ENCODE data around the gene SERPINE2. TPM values are rescaled to one million over a fixed set of nuclear protein-coding genes. Genes with fewer than 3 reads are reported as not detected.
A peak's percentile ranks its signal among the peaks of the same experiment; 100 is the strongest.

SERPINE2 gene
- polyA plus RNA-seq, 3 donors = not detected

GRCh38 chr2:224040753-224041152 is 1.7 kb upstream of the SERPINE2 start:
- H3K9me3 Mint-ChIP-seq = peaks cover 0 to 10% (median 6%) of the 10 kb centered on the region in 7 donors
- Histone ChIP-seq H4K20me1 (ENCODE audit: insufficient read depth, low read length) (no peaks in the 10 kb centered on the region), H3K4me1 (ENCODE audit: control insufficient read depth in 1 of 2, insufficient read depth in 2 of 2, low read length in 2 of 2) (peaks cover 12 to 19% of the 10 kb centered on the region in 2 donors), H2AFZ (ENCODE audit: insufficient read depth, low read depth, low read length, poor library complexity, severe bottlenecking) (no peak overlapping the region), H3K9ac (ENCODE audit: insufficient read depth, low read length, poor library complexity, severe bottlenecking) (no peak overlapping the region), H3K27me3 (ENCODE audit: control insufficient read depth in 2 of 2, insufficient read depth in 2 of 2, low read length in 2 of 2) (peaks cover 49 to 65% of the 10 kb centered on the region in 2 donors), H3K4me3 (replicated peaks in 1 of 3; ENCODE audit: low read depth in 2 of 3, low read length in 3 of 3) (no peak overlapping the region), H3K9me3 (replicated peaks in 1 of 2; ENCODE audit: control insufficient read depth in 1 of 2, insufficient read depth in 1 of 2, low read length in 2 of 2) (peaks cover 0 to 9% of the 10 kb centered on the region in 2 donors), H3K27ac (ENCODE audit: low read depth in 1 of 2, low read length in 2 of 2) (no peak overlapping the region), H3K79me2 (ENCODE audit: insufficient read depth, low read length) (no peaks in the 10 kb centered on the region), H3K36me3 (replicated peaks in 1 of 2; ENCODE audit: control insufficient read depth in 1 of 2, insufficient read depth in 2 of 2, low read length in 2 of 2) (no peaks in the 10 kb centered on the region), H3K4me2 (replicated peaks; ENCODE audit: extremely low read depth, low read length, poor library complexity, severe bottlenecking) (no peak overlapping the region)
- peak overlapping the region in 1 of 2 donors; percentile 66 for H3K4me3 Mint-ChIP-seq
- intact Hi-C loops (cut with micrococcal nuclease) = no loop called here
- TF ChIP-seq, protein P1, sequence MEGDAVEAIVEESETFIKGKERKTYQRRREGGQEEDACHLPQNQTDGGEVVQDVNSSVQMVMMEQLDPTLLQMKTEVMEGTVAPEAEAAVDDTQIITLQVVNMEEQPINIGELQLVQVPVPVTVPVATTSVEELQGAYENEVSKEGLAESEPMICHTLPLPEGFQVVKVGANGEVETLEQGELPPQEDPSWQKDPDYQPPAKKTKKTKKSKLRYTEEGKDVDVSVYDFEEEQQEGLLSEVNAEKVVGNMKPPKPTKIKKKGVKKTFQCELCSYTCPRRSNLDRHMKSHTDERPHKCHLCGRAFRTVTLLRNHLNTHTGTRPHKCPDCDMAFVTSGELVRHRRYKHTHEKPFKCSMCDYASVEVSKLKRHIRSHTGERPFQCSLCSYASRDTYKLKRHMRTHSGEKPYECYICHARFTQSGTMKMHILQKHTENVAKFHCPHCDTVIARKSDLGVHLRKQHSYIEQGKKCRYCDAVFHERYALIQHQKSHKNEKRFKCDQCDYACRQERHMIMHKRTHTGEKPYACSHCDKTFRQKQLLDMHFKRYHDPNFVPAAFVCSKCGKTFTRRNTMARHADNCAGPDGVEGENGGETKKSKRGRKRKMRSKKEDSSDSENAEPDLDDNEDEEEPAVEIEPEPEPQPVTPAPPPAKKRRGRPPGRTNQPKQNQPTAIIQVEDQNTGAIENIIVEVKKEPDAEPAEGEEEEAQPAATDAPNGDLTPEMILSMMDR (IDR thresholded peaks at IDR 0.05) = no peak
- peaks cover 20% of the 10 kb centered on the region for H3K4me1 Mint-ChIP-seq
- H3K27me3 Mint-ChIP-seq (ENCODE audit: low read depth in 3 of 3) = peaks cover 64 to 73% (median 69%) of the 10 kb centered on the region in 3 donors
- peaks cover 0 to 7% of the 10 kb centered on the region in 2 donors for H3K36me3 Mint-ChIP-seq
- no peak overlapping the region for H3K27ac Mint-ChIP-seq
- DNase-seq = no peak
- WGBS (ENCODE audit: insufficient coverage) = 78% methylated on average over 1 of the region's 3 CpGs

- Mint-ChIP-seq H3K27ac (no peak overlapping the region), H3K9me3 (peaks cover 0 to 10% (median 6%) of the 10 kb centered on the region in 7 donors), H3K4me1 (peaks cover 20% of the 10 kb centered on the region), H3K4me3 (peak overlapping the region; percentile 70 to 87), H3K27me3 (ENCODE audit: low read depth in 3 of 3) (peaks cover 65 to 75% (median 69%) of the 10 kb centered on the region in 3 donors), H3K36me3 (peaks cover 0 to 7% of the 10 kb centered on the region in 2 donors)
- Histone ChIP-seq H4K20me1 (ENCODE audit: insufficient read depth, low read length) (no peaks in the 10 kb centered on the region), H3K27me3 (ENCODE audit: control insufficient read depth in 2 of 2, insufficient read depth in 2 of 2, low read length in 2 of 2) (peaks cover 49 to 65% of the 10 kb centered on the region in 2 donors), H3K9me3 (replicated peaks in 1 of 2; ENCODE audit: control insufficient read depth in 1 of 2, insufficient read depth in 1 of 2, low read length in 2 of 2) (peaks cover 0 to 9% of the 10 kb centered on the region in 2 donors), H3K4me2 (replicated peaks; ENCODE audit: extremely low read depth, low read length, poor library complexity, severe bottlenecking) (peak overlapping the region; percentile 89), H3K27ac (ENCODE audit: low read depth in 1 of 2, low read length in 2 of 2) (no peak overlapping the region), H3K4me1 (ENCODE audit: control insufficient read depth in 1 of 2, insufficient read depth in 2 of 2, low read length in 2 of 2) (peaks cover 12 to 19% of the 10 kb centered on the region in 2 donors), H3K4me3 (replicated peaks in 1 of 3; ENCODE audit: low read depth in 2 of 3, low read length in 3 of 3) (peak overlapping the region in 1 of 3 experiments; percentile 71), H3K9ac (ENCODE audit: insufficient read depth, low read length, poor library complexity, severe bottlenecking) (no peak overlapping the region), H3K36me3 (replicated peaks in 1 of 2; ENCODE audit: control insufficient read depth in 1 of 2, insufficient read depth in 2 of 2, low read length in 2 of 2) (no peaks in the 10 kb centered on the region), H3K79me2 (ENCODE audit: insufficient read depth, low read length) (no peaks in the 10 kb centered on the region), H2AFZ (ENCODE audit: insufficient read depth, low read depth, low read length, poor library complexity, severe bottlenecking) (no peak overlapping the region)
- WGBS (ENCODE audit: insufficient coverage) = 6% methylated on average over 16 of the region's 21 CpGs
- DNase-seq = no peak
- intact Hi-C loops (cut with micrococcal nuclease) = no loop called here
- TF ChIP-seq, protein P1 (IDR thresholded peaks at IDR 0.05) = no peak
These were observed 819 bp upstream of the SERPINE2 start for GRCh38 chr2:224039770-224040440.

All from CD14-positive monocyte (primary cell).